ENCODE results near the gene HOXD12. TPM values are rescaled to one million over a fixed set of nuclear protein-coding genes. Genes with fewer than 3 reads are reported as not detected.
A peak's percentile ranks its signal among the peaks of the same experiment; 100 is the strongest.

The HOXD12 gene
- total and polyA plus RNA-seq, 2 experiments from 2014 or later = not detected

- Histone ChIP-seq H3K27ac (ENCODE audit: low read depth) (no peak overlapping the region), H4K20me1 (replicated peaks; ENCODE audit: insufficient read depth) (peaks cover 54% of the 10 kb centered on the region), H3K36me3 (ENCODE audit: insufficient read depth) (no peaks in the 10 kb centered on the region), H3K4me2 (0 out of 2 replicates have a peak overlapping the region, but pooled peaks have one; percentile 3), H3K27me3 (ENCODE audit: insufficient read depth) (peaks cover 100% of the 10 kb centered on the region), H2AFZ (no peak overlapping the region), H3K4me1 (ENCODE audit: insufficient read depth) (peaks cover 44% of the 10 kb centered on the region), H3F3A (replicated peaks; ENCODE audit: low read depth) (peaks cover 60% of the 10 kb centered on the region), H3K9me2 (ENCODE audit: insufficient read depth) (no peaks in the 10 kb centered on the region), H3K79me2 (replicated peaks; ENCODE audit: insufficient read depth) (no peaks in the 10 kb centered on the region), H3K4me3 (no peak overlapping the region)
- no peaks in the 10 kb centered on the region; the same call in 2 of the 3 replicates for H3K36me3 Mint-ChIP-seq (ENCODE audit: low read depth)
- H3K9me3 Mint-ChIP-seq = peaks cover 5% of the 10 kb centered on the region; the same call in 1 of the 3 replicates
- ATAC-seq (no peak), DNase-seq (ENCODE audit: low spot score) (no peak)
- H3K27ac Mint-ChIP-seq = no peak overlapping the region
- TF ChIP-seq EZH2phosphoT487 (IDR thresholded peaks at IDR 0.05; ENCODE audit: unreplicated experiment) (peak; percentile 63), ZNF331 (CRISPR knock-in tag; IDR thresholded peaks at IDR 0.05; ENCODE audit: low read depth) (no peak), EZH2 (IDR thresholded peaks at IDR 0.05; ENCODE audit: low read depth, unreplicated experiment) (peak; percentile 94)
- no peak overlapping the region for H3K4me3 Mint-ChIP-seq
- H3K4me1 Mint-ChIP-seq = peaks cover 34% of the 10 kb centered on the region
- H3K27me3 Mint-ChIP-seq (ENCODE audit: insufficient read depth, low read depth, poor library complexity) = peaks cover 95% of the 10 kb centered on the region
Observed at GRCh38 chr2:176132205-176133171, 32.9 kb downstream of the HOXD12 start.

DNA sequence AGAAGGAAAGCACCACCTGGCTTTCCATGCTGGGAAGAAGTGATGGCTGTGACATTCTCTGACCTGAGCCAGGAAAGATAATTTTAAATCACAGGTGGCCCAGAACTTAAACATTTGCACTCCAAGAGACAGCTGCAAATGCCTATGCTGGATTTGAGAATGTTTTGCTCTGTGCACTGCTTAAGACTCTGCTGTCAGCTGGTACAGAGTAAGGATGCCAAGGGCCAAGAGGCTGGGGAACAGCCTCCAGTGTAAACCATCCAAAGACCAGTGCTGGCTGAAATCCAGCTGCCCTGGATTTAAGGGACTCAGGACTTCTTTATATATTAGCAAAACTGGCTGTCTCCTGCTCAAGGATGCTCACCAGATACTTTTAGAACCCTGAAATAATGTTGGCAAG lies 33.8 kb downstream of the HOXD12 start:
- peaks cover 100% of the 10 kb centered on the region for H3K27me3 ChIP-seq (ENCODE audit: insufficient read depth)
- H3K79me2 ChIP-seq (replicated peaks; ENCODE audit: insufficient read depth) = no peaks in the 10 kb centered on the region
- no peaks in the 10 kb centered on the region for H3K9me2 ChIP-seq (ENCODE audit: insufficient read depth)
- H3K27ac ChIP-seq (ENCODE audit: low read depth) = no peak overlapping the region
- H2AFZ ChIP-seq = no peak overlapping the region
- no peak overlapping the region for H3K27ac Mint-ChIP-seq
- no peaks in the 10 kb centered on the region for H3K36me3 ChIP-seq (ENCODE audit: insufficient read depth)
- peaks cover 63% of the 10 kb centered on the region for H4K20me1 ChIP-seq (replicated peaks; ENCODE audit: insufficient read depth)
- peaks cover 28% of the 10 kb centered on the region for H3K4me1 Mint-ChIP-seq
- H3K36me3 Mint-ChIP-seq (ENCODE audit: low read depth) = no peaks in the 10 kb centered on the region; the same call in 2 of the 3 replicates
- peaks cover 44% of the 10 kb centered on the region for H3K4me1 ChIP-seq (ENCODE audit: insufficient read depth)
- no peak overlapping the region for H3K4me3 Mint-ChIP-seq
- peaks cover 61% of the 10 kb centered on the region for H3F3A ChIP-seq (replicated peaks; ENCODE audit: low read depth)
- DNase-seq (ENCODE audit: low spot score) (no peak), ATAC-seq (no peak)
- peaks cover 95% of the 10 kb centered on the region for H3K27me3 Mint-ChIP-seq (ENCODE audit: insufficient read depth, low read depth, poor library complexity)
- H3K4me2 ChIP-seq = no peak overlapping the region
- H3K4me3 ChIP-seq = no peak overlapping the region
- H3K9me3 Mint-ChIP-seq = peaks cover 5% of the 10 kb centered on the region; the same call in 1 of the 3 replicates
- TF ChIP-seq JUNB (IDR thresholded peaks at IDR 0.05; ENCODE audit: unreplicated experiment) = no peak
- no peak for TF ChIP-seq EZH2phosphoT487 (IDR thresholded peaks at IDR 0.05; ENCODE audit: unreplicated experiment)
- no peak for TF ChIP-seq STAT1 (IDR thresholded peaks at IDR 0.05; ENCODE audit: unreplicated experiment)
- no peak for TF ChIP-seq EZH2 (IDR thresholded peaks at IDR 0.05; ENCODE audit: low read depth, unreplicated experiment)
- TF ChIP-seq, protein P1, sequence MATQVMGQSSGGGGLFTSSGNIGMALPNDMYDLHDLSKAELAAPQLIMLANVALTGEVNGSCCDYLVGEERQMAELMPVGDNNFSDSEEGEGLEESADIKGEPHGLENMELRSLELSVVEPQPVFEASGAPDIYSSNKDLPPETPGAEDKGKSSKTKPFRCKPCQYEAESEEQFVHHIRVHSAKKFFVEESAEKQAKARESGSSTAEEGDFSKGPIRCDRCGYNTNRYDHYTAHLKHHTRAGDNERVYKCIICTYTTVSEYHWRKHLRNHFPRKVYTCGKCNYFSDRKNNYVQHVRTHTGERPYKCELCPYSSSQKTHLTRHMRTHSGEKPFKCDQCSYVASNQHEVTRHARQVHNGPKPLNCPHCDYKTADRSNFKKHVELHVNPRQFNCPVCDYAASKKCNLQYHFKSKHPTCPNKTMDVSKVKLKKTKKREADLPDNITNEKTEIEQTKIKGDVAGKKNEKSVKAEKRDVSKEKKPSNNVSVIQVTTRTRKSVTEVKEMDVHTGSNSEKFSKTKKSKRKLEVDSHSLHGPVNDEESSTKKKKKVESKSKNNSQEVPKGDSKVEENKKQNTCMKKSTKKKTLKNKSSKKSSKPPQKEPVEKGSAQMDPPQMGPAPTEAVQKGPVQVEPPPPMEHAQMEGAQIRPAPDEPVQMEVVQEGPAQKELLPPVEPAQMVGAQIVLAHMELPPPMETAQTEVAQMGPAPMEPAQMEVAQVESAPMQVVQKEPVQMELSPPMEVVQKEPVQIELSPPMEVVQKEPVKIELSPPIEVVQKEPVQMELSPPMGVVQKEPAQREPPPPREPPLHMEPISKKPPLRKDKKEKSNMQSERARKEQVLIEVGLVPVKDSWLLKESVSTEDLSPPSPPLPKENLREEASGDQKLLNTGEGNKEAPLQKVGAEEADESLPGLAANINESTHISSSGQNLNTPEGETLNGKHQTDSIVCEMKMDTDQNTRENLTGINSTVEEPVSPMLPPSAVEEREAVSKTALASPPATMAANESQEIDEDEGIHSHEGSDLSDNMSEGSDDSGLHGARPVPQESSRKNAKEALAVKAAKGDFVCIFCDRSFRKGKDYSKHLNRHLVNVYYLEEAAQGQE (IDR thresholded peaks at IDR 0.05; ENCODE audit: unreplicated experiment) = no peak
- TF ChIP-seq ZNF114 (CRISPR knock-in tag; IDR thresholded peaks at IDR 0.05) = no peak
- TF ChIP-seq NANOG (IDR thresholded peaks at IDR 0.05; ENCODE audit: borderline replicate concordance) = no peak
- no peak for TF ChIP-seq CREB1 (CRISPR knock-in tag; IDR thresholded peaks at IDR 0.05; ENCODE audit: low read depth)
- TF ChIP-seq POLR2AphosphoS5 (IDR thresholded peaks at IDR 0.05; ENCODE audit: low read depth) = no peak
- no peak for TF ChIP-seq ZNF331 (CRISPR knock-in tag; IDR thresholded peaks at IDR 0.05; ENCODE audit: low read depth)
- TF ChIP-seq, protein P2, sequence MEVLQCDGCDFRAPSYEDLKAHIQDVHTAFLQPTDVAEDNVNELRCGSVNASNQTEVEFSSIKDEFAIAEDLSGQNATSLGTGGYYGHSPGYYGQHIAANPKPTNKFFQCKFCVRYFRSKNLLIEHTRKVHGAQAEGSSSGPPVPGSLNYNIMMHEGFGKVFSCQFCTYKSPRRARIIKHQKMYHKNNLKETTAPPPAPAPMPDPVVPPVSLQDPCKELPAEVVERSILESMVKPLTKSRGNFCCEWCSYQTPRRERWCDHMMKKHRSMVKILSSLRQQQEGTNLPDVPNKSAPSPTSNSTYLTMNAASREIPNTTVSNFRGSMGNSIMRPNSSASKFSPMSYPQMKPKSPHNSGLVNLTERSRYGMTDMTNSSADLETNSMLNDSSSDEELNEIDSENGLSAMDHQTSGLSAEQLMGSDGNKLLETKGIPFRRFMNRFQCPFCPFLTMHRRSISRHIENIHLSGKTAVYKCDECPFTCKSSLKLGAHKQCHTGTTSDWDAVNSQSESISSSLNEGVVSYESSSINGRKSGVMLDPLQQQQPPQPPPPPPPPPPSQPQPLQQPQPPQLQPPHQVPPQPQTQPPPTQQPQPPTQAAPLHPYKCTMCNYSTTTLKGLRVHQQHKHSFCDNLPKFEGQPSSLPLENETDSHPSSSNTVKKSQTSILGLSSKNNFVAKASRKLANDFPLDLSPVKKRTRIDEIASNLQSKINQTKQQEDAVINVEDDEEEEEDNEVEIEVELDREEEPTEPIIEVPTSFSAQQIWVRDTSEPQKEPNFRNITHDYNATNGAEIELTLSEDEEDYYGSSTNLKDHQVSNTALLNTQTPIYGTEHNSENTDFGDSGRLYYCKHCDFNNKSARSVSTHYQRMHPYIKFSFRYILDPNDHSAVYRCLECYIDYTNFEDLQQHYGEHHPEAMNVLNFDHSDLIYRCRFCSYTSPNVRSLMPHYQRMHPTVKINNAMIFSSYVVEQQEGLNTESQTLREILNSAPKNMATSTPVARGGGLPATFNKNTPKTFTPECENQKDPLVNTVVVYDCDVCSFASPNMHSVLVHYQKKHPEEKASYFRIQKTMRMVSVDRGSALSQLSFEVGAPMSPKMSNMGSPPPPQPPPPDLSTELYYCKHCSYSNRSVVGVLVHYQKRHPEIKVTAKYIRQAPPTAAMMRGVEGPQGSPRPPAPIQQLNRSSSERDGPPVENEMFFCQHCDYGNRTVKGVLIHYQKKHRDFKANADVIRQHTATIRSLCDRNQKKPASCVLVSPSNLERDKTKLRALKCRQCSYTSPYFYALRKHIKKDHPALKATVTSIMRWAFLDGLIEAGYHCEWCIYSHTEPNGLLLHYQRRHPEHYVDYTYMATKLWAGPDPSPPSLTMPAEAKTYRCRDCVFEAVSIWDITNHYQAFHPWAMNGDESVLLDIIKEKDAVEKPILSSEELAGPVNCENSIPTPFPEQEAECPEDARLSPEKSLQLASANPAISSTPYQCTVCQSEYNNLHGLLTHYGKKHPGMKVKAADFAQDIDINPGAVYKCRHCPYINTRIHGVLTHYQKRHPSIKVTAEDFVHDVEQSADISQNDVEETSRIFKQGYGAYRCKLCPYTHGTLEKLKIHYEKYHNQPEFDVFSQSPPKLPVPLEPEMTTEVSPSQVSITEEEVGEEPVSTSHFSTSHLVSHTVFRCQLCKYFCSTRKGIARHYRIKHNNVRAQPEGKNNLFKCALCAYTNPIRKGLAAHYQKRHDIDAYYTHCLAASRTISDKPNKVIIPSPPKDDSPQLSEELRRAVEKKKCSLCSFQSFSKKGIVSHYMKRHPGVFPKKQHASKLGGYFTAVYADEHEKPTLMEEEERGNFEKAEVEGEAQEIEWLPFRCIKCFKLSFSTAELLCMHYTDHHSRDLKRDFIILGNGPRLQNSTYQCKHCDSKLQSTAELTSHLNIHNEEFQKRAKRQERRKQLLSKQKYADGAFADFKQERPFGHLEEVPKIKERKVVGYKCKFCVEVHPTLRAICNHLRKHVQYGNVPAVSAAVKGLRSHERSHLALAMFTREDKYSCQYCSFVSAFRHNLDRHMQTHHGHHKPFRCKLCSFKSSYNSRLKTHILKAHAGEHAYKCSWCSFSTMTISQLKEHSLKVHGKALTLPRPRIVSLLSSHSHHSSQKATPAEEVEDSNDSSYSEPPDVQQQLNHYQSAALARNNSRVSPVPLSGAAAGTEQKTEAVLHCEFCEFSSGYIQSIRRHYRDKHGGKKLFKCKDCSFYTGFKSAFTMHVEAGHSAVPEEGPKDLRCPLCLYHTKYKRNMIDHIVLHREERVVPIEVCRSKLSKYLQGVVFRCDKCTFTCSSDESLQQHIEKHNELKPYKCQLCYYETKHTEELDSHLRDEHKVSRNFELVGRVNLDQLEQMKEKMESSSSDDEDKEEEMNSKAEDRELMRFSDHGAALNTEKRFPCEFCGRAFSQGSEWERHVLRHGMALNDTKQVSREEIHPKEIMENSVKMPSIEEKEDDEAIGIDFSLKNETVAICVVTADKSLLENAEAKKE (CRISPR knock-in tag; IDR thresholded peaks at IDR 0.05) = no peak
